NCI-H128 (cell line): ENCODE results near the gene USP15.
"Not testable (repeated sequence)": the region's sequence is repeated elsewhere in the genome, so short reads cannot be mapped to it uniquely, and the experiment has no call there.

Experiments
- DNase-seq: peaks from one replicate; lab custom pipeline; 2025; ENCODE audit not compliant: unreplicated experiment; lab: John Stamatoyannopoulos, UW

USP15 gene

DNA sequence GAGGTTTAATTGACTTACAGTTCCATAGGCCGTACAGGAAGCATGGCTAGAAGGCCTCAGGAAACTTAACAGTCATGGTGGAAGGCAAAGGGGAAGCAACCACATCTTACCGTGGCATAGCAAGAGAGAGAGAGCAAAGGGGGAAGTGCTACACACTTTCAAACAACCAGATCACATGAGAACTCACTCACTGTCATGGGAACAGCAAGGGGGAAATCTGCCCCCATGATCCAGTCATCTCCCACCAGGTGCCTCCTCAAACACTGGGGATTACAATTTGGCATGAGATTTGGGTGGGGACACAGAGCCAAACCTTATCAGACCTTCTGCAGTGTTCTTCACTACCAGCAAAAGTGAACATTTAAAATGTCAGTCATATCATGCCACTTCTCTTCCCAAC, 58.9 kb downstream of the USP15 start:
- DNase-seq = no peak

DNA sequence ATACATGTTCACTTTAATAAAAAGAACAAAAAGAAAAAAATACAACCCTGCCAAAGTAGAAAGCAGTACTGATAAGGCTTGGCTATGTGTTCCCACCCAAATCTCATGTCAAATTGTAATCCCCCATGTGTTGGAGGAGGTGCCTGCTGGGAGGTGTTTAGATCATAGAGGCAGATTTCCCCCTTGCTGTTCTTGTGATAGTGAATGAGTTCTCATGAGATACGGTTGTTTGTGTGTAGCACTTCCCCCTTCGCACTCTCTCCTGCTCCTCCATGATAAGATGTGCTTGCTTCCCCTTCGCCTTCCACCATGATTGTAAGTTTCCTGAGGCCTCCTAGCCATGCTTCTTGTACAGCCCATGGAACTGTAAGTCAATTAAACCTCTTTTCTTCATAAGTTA, 59.9 kb downstream of the USP15 start:
- no peak for DNase-seq

DNA sequence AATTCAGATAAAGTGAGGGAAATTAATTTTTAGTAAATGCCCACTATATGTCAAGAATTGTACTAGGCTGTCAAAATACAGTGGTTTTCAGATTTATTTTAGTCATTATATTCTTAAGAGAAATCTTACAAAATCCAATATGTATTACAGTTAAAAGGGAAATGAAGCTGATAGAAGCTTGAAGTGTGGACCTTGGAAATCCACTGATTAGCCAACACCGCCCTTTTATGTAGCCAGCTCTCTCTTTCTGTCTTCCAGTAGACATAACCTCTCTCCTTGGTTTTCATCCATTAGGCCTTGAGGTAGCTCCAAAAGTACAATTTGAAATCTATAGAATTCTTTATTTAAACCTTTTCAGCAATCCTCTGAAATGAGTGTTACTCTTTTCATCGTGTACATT, 63.2 kb downstream of the USP15 start:
- no peak for DNase-seq

DNA sequence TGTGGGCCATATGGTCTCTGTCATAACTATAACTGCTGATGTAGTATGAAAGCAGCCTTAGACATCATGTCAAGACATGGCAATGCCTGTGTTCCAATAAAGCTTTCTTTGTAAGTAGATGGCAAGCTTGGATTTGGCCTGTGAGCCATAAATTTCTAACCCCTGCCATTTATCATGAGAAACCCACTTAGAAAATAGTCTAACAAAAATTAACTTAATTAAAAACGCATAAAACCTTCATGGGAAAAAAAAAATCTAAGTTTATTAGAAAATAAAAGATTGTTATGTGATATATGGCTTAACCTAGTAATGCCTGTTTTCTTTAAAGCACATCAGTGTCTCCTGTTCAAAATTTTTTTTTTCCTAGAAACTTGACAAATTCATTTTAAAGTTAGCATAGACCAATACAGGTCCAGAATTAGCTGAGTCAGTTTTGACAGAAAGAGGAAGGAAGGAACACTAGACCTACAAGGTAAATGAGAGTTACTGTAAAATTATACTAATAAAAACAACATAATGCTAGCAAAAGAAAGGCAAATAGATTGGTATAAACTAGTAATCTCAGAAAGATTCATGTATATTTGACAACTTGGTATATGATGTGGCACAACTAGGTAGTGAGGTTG, 68.2 kb downstream of the USP15 start:
- DNase-seq = no peak

DNA sequence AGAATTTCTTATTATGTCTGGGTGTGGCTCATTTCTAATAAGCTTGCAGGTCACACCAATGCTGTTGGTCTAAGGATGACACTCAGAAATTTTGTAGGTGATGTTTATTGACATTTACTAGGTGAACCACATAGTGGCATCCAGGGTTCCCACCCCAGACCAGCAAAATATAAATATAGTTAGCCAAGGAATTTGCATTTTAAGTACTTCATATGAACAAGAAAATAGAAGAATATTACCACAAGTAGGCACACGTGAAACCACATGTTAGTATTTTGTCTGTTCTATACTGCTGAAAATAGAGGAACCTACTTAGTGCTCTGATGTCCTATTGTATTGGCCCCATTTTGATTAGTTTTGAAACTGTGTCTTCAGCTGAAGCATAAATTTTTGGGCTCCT, 71.1 kb downstream of the USP15 start:
- no peak for DNase-seq

DNA sequence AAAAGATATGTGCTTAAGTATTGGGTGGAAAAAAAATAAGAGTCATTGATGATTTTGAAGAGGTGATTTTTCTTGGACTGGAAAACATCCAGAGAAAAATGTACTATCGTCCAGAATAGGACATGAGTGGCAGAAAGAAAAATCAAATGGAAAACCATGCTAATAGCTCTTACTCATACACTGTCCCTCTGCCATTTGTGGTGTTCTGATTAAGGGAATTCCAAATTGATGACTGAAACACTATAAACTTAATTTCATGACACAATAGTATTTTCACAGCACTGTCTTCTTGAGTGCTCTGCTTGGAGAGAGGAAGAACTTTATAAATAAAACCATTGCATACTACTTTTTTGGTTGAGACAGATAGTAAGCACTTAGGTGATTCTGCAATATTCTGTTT, 72.4 kb downstream of the USP15 start:
- no peak for DNase-seq

DNA sequence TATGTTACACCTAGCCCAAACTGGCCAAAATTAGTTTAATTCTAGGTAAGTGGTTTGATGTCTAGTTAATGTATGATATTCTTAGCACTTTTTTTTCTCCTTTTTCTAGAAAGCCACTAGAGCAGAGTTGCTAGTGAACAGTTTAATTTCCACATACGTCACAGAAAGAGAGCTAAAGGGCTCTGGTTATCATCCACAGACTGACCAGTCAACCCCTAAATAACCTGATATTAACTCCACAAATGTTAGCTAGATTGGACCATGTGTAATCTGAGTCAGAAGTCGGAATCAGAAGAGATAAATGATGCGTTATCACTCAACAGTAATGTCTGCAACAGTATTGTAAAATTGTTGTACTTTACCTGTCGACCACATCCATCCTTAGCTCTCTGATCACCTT, 74.9 kb downstream of the USP15 start:
- no peak for DNase-seq

DNA sequence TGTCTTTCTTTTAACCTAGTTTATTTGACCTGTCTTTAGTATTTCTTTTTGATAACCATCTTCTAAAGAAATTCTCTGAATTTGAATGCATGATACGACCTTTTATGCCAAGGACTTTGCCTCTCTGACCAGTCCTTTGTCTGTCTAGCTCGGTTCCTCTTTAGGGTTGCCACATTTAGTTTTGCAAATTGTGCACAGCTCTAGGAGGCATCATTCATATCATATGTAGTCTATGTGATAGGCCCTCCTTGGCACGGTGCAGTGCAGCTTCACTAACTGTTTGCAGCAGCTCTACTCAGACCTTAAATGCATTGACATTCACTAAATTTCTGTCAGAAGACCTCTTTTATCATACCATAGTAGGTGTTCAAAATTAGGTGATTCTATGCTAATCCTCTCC, 75.6 kb downstream of the USP15 start:
- no peak for DNase-seq

DNA sequence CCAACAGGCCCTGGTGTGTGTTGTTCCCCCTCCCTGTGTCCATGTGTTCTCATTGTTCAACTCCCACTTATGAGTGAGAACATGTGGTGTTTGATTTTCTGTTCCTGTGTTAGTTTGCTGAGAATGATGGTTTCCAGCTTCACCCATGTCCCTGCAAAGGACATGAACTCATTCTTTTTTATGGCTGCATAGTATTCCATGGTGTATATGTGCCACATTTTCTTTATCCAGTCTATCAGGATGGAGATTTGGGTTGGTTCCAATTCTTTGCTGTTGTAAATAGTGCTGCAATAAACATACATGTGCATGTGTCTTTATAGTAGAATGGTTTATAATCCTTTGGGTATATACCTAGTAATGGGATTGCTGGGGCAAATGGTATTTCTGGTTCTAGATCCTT, 77.4 kb downstream of the USP15 start:
- DNase-seq = not testable (repeated sequence)

DNA sequence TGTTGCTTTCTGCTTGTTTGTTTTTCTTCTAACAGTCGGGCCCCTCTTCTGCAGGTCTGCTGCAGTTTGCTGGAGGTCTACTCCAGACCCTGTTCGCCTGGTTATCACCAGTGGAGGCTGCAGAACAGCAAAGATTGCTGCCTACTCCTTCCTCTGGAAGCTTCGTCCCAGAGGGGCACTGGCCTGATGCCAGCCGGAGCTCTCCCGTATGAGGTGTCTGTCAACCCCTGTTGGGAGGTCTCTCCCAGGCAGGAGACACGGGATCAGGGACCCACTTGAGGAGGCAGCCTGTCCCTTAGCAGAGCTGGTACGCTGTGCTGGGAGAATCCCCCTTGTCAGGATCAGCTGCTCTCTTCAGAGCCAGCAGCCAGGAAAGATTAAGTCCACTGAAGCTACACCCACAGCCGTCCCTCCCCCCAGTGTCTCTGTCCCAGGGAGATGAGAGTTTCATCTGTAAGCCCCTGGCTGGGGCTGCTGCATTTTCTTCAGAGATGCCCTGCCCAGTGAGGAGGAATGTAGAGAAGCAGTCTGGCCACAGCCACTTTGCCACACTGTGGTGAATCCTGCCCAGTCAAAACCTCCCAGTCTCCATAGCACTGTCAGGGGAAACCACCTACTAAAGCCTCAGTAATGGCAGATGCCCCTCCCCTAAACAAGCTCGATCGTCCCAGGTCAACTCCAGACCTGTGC, 82.6 kb downstream of the USP15 start:
- DNase-seq = not testable (repeated sequence)

DNA sequence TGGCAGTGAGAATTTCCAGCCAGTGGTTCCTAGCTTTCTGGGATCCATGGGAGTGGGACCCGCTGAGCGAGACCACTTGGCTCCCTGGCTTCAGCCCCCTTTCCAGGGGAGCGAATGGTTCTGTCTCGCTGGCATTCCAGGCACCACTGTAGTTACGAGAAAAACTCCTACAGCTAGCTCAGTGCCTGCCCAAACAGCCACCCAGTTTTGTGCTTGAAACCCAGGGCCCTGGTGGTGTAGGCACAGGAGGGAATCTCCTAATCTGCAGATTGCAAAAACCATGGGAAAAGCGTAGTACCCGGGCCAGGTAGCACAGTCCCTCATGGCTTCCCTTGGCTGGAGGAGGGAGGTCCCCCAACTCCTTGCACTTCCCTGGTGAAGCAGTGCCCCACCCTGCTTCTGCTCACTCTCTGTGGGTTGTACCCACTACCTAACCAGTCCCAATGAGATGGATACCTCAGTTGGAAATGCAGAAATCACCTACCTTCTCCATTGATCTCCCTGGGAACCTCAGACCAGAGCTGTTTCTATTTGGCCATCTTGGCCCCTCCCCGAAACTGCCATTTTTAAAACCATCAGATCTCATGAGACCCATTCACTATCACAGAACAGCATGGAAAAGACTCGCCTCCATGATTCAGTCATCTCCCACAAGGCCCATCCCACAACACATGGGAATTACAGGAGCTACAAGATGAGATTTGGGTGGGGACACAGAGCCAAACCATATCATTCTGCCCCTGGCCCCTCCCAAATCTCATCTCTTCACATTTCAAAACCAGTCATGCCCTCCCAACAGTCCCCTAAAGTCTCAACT, 83.3 kb downstream of the USP15 start:
- DNase-seq = not testable (repeated sequence)

DNA sequence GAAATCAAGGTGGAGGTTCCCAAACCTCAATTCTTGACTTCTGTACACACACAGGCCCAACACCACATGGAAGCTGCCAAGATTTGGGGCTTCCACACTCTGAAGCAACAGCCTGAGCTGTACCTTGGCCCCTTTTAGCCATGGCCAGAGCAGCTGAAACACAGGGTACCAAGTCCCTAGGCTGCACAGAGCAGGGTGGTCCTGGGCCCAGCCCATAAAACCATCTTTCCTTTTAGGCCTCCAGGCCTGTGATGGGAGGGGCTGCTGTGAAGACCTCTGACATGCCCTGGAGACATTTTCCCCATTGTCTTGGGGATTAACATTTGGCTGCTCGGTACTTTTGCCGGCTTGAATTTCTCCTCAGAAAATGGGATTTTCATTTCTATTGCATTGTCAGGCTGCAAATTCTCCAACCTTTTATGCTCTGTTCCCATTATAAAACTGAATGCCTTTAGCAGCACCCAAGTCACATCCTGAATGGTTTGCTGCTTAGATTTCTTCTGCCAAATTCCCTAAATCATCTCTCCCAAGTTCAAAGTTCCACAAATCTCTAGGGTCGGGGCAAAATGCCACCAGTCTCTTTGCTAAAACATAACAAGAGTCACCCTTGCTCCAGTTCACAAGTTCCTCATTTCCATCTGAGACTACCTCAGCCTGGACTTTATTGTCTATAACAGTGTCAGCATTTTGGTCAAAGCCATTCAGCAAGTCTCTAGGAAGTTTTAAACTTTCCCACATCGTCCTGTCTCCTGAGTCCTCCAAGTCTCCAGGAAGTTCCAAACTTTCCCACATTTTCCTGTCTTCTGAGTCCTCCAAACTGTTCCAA, 84.7 kb downstream of the USP15 start:
- DNase-seq = not testable (repeated sequence)

DNA sequence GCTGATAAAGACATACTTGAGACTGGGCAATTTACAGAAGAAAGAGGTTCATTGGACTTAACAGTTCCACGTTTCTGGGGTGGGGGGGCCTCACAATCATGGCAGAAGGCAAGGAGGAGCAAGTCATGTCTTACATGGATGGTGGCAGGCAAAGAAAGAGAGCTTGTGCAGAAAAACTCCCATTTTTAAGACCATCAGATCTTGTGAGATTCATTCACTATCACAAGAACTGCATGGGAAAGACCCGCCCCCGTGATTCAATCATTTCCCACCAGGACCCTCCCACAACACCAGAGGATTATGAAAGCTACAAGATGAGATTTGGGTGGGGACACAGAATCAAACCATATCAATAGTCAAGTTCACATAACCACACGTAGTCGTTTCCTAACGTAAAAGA, 85.5 kb downstream of the USP15 start:
- no peak for DNase-seq

DNA sequence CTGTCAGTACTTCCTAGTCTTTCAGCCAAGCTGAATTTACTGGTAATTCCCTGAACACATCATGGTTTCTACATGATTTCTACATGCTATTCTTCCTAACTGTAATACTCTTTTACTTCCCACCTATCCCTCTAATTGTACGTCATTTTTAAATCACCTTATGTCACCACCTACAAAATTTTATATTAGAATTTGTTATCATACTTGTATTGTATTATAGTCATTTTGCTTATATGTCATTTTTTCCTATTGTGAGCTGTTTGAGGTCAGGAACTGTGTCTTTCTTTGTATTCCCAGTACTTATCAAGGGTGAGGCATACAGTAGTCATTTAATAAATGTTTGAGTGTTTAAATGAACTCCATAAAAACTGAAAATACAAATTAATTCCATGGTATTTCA, 86.6 kb downstream of the USP15 start:
- DNase-seq = no peak

DNA sequence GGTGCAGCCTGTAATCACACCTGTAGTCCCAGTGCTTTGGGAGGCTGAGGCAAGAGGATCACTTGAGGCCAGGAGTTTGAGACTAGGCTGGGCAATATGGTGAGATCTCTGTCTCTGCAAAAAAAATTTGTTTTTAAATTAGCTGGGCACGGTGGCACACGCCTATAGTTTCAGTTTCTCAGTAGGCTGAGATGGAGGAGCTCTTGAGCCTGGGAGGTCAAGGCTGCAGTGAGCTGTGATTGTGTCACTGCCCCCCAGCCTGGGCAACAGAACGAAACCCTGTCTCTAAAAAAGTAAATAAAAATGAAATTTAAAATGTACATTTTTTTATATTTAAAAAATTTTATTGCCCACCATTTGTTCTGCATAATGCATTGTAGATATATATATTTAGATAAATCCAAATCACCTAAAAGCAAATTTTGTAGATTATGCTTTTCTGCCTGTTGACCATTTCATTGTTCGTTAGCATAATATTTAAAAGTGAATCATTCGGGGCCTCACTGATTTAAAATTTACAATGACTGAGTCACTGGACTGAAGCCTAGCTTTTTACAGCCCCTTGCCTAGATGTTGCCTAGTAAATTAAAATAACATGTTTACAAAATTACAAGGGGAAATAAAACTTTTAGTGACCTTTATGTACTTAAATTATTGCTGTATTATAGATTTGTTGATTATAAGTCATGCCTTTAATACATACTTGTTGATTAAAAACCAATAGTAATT, 87.9 kb downstream of the USP15 start:
- no peak for DNase-seq

DNA sequence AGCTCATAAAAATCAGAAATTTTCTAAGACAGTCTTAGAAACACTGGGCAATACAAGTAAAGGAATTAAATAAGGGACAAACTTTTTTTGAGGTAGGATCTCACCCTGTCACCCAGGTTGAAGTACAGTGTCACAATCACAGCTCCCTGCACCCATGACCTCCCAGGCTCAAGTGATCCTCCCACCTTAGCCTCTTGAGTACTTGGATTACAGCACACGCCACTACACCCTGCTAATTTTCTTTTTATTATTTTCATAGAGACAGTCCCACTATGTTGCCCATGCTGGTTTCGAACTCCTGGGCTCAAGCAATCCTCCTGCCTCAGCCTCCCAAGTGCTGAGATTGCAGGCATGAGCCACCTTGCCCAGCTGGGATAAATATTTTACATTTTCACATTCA, 90.3 kb downstream of the USP15 start:
- no peak for DNase-seq

DNA sequence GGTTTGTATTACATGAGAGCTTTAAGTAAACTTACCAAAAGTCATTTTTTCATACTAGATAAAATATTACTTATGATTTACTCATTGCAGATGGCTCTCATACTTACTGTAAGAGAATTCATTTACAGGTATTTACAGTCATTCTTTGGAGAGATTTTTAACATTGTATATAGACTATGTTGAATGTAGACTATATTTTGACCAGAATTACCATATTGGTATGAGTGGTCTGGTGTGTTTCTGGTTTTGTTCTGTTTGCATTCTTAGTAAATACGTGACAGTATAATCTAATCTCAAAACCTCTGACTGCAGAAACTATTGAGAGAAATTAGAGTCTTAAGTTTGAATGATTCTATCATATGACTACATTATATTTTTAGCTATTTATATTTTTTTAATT, 91.1 kb downstream of the USP15 start:
- no peak for DNase-seq

DNA sequence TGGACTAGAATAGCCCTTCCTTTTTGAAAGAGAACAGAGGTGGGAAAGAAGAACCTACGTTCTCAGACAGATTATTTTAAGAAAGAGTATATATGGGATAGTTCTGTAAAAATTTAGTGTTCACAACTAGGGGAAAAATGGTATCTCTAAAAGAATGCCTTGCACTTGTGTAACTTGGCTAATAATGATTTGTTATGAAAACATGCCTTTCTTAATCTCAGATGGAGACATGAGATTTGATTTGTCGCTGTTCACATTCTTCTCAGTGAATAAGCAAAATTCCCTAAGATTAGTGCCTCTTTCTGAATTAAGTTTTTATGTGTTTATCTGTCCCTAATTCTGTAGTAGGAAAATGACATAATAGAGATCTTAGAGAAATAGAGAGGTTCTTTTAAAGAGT, 100.8 kb downstream of the USP15 start:
- DNase-seq = no peak

DNA sequence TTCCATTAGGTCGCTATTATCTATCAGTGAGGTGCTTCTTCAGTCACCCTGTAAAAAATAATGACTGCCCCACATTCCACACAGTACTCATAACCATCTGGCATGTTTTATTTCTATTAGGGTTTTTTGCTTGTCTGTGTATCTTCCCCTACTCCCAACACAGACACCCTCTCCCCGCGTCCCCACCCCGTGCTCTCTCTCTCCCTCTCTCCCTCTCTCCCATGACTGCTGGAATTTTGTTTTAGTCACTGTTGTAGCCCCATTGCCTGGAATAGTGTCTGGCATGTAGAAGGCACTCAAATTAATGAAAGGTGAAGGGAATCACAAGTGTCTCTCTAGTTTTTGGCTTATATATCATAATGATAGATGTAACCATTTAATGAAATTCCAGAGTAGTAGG, 103.3 kb downstream of the USP15 start:
- DNase-seq = no peak

DNA sequence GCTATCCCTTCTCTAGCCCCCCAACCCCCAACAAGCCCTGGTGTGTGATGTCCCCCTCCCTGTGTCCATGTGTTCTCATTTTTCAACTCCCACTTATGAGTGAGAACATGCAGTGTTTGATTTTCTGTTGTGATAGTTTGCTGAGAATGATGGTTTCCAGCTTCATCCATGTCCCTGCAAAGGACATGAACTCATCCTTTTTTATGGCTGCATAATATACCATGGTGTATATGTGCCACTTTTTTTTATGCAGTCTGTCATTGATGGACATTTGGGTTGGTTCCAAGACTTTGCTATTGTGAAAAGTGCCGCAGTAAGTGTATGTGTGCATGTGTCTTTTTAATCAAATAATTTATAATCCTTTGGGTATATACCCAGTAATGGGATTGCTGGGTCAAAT, 104.5 kb downstream of the USP15 start:
- not testable (repeated sequence) for DNase-seq

DNA sequence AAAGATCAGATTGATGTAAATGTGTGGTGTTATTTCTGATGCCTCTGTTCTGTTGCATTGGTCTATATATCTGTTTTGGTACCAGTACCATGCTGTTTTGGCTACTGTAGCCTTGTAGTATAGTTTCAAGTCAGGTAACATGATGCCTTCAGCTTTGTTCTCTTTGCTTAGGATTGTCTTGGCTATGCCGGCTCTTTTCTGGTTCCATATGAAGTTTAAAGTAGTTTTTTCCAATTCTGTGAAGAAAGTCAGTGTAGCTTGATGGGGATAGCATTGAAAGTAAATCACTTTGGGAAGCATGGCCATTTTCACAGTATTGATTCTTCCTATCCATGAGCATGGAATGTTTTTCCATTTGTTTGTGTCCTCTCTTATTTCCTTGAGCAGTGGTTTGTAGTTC, 105.6 kb downstream of the USP15 start:
- not testable (repeated sequence) for DNase-seq
